ENCODE data around the gene SNX19. TPM values are rescaled to one million over a fixed set of nuclear protein-coding genes. Genes with fewer than 3 reads are reported as not detected.
A peak's percentile ranks its signal among the peaks of the same experiment; 100 is the strongest.

The SNX19 gene
- total and polyA plus RNA-seq, 2 of the 4 experiments (the other 2 are of a cell fraction), result 35.9 to 113 TPM

- peaks cover 52% of the 10 kb centered on the region for H3K36me3 ChIP-seq (ENCODE audit: control insufficient read depth, insufficient read depth, low read length)
- no peak overlapping the region for H2BK15ac ChIP-seq (ENCODE audit: low read depth, low read length)
- peaks cover 5% of the 10 kb centered on the region; the same call in 1 of the 2 replicates for H4K20me1 ChIP-seq (ENCODE audit: insufficient read depth, low read length)
- POLR2A ChIA-PET (ENCODE audit: unreplicated experiment), result no interaction called here
- H4K8ac ChIP-seq (ENCODE audit: low read depth in 2 of 2, low read length in 2 of 2), result no peak overlapping the region
- no peak overlapping the region for H3K14ac ChIP-seq (replicated peaks; ENCODE audit: low read depth, low read length)
- no peak overlapping the region for H2AK9ac ChIP-seq (replicated peaks; ENCODE audit: low read depth, low read length, poor library complexity)
- no peak overlapping the region for H3K27ac ChIP-seq (ENCODE audit: insufficient read depth, low read length)
- H3K4ac ChIP-seq (ENCODE audit: low read depth, low read length), result no peak overlapping the region
- TF ChIP-seq, protein P1, sequence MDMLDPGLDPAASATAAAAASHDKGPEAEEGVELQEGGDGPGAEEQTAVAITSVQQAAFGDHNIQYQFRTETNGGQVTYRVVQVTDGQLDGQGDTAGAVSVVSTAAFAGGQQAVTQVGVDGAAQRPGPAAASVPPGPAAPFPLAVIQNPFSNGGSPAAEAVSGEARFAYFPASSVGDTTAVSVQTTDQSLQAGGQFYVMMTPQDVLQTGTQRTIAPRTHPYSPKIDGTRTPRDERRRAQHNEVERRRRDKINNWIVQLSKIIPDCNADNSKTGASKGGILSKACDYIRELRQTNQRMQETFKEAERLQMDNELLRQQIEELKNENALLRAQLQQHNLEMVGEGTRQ (IDR thresholded peaks at IDR 0.05; ENCODE audit: low read depth, low read length), result no peak
- TF ChIP-seq MAZ (IDR thresholded peaks at IDR 0.05; ENCODE audit: borderline replicate concordance, low read depth, low read length) (no peak), RCOR1 (IDR thresholded peaks at IDR 0.05; ENCODE audit: insufficient replicate concordance, low read length) (no peak), RFX5 (IDR thresholded peaks at IDR 0.05; ENCODE audit: low read depth, low read length) (no peak), ELK1 (IDR thresholded peaks at IDR 0.05; ENCODE audit: borderline replicate concordance, low read depth, low read length) (no peak), MAFK (IDR thresholded peaks at IDR 0.05; ENCODE audit: low read depth, low read length) (no peak), RAD21 (IDR thresholded peaks at IDR 0.05; ENCODE audit: low read length) (no peak), CHD1 (IDR thresholded peaks at IDR 0.05; ENCODE audit: low read depth, low read length) (no peak), FOS (IDR thresholded peaks at IDR 0.05; ENCODE audit: low read depth, low read length) (no peak), NFE2L2 (IDR thresholded peaks at IDR 0.05; ENCODE audit: low read depth, low read length) (no peak), SMC3 (IDR thresholded peaks at IDR 0.05; ENCODE audit: low read depth, low read length) (no peak)
- TF ChIP-seq, protein P2, sequence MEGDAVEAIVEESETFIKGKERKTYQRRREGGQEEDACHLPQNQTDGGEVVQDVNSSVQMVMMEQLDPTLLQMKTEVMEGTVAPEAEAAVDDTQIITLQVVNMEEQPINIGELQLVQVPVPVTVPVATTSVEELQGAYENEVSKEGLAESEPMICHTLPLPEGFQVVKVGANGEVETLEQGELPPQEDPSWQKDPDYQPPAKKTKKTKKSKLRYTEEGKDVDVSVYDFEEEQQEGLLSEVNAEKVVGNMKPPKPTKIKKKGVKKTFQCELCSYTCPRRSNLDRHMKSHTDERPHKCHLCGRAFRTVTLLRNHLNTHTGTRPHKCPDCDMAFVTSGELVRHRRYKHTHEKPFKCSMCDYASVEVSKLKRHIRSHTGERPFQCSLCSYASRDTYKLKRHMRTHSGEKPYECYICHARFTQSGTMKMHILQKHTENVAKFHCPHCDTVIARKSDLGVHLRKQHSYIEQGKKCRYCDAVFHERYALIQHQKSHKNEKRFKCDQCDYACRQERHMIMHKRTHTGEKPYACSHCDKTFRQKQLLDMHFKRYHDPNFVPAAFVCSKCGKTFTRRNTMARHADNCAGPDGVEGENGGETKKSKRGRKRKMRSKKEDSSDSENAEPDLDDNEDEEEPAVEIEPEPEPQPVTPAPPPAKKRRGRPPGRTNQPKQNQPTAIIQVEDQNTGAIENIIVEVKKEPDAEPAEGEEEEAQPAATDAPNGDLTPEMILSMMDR (conservative IDR thresholded peaks at IDR 0.05; ENCODE audit: low read depth, low read length), result no peak
- peak overlapping the region; percentile 15; the same call in 1 of the 2 replicates for H4K5ac ChIP-seq (ENCODE audit: low read depth, low read length)
- peaks cover 27 to 67% of the 10 kb centered on the region in 2 experiments for H3K79me1 ChIP-seq (ENCODE audit: low read depth in 1 of 2, low read length in 2 of 2)
- peaks cover 14% of the 10 kb centered on the region for H3K4me1 ChIP-seq (ENCODE audit: control insufficient read depth, insufficient read depth, low read length)
- DNase-seq, result no peak
- H2AK5ac ChIP-seq (ENCODE audit: low read depth, low read length), result no peak overlapping the region
- H3K27me3 ChIP-seq (ENCODE audit: control insufficient read depth, insufficient read depth, low read length), result no peaks in the 10 kb centered on the region
- H3K23ac ChIP-seq (ENCODE audit: low read depth, low read length), result no peak overlapping the region
- H2BK20ac ChIP-seq (ENCODE audit: low read depth, low read length), result no peak overlapping the region
- H3K4me2 ChIP-seq (ENCODE audit: low read depth, low read length), result no peak overlapping the region
- no peak overlapping the region for H3K18ac ChIP-seq (ENCODE audit: low read depth, low read length)
- peaks cover 19% of the 10 kb centered on the region for H3K9me1 ChIP-seq (ENCODE audit: insufficient read depth, low read length)
- intact Hi-C loops (cut with micrococcal nuclease), result no loop called here
- H2BK120ac ChIP-seq (ENCODE audit: low read depth, low read length), result no peak overlapping the region
- no peak overlapping the region for H3K9ac ChIP-seq (ENCODE audit: low read depth, low read length)
- no peak overlapping the region for H2AFZ ChIP-seq (replicated peaks; ENCODE audit: low read length, poor library complexity)
- no peak overlapping the region for H3K4me3 ChIP-seq (ENCODE audit: insufficient read depth, low read depth, low read length)
- no peak overlapping the region for H3K56ac ChIP-seq (ENCODE audit: extremely low read depth, insufficient read depth, low read length)
- H3K9me3 ChIP-seq (ENCODE audit: control insufficient read depth, insufficient read depth, low read length), result no peaks in the 10 kb centered on the region
- H4K91ac ChIP-seq (ENCODE audit: insufficient read depth, low read depth, low read length), result no peak overlapping the region
- dilution Hi-C loops (cut with HindIII; ENCODE audit: low sequenced_read_pairs, unreplicated experiment), result no loop called here
- H2BK5ac ChIP-seq (ENCODE audit: low read depth, low read length, poor library complexity, severe bottlenecking), result no peak overlapping the region
- CTCF ChIA-PET, result no interaction called here
- ATAC-seq (ENCODE audit: low read depth), result no peak
- in situ Hi-C loops (cut with MboI; ENCODE audit: low sequenced_read_pairs), result loop anchor here (25.0 kb wide), 1 partner anchor 980 kb away; no protein-coding TSS in a partner anchor
- BruUV-seq (replicated peaks), result no TSS peak
Observed at GRCh38 chr11:130907229-130907628, 9.1 kb downstream of the SNX19 start.
